Measurements from ENCODE around the gene TMEM202.
"Not testable (repeated sequence)": the region's sequence is repeated elsewhere in the genome, so short reads cannot be mapped to it uniquely, and the experiment has no call there.

- TF ChIP-seq CTCF, POLR2A (IDR thresholded peaks at IDR 0.05): not testable (repeated sequence)
These were observed 1.8 kb upstream of the TMEM202 start for GRCh38 chr15:72396331-72396730.
